Lower leg skin (tissue), 3 donors: ENCODE measurements around the gene PTPRQ.

Experiments used
- CTCF ChIP-seq, 3 donors: fragments of 450-650 bp; IDR thresholded peaks; one replicate each; pipeline ENCODE4 v1.5.1; 2016; ENCODE audit warnings: antibody characterized with exemption in 3 of 3, mild to moderate bottlenecking in 3 of 3, moderate library complexity in 2 of 3
- POLR2A ChIP-seq, 2 donors: fragments of 450-650 bp; IDR thresholded peaks; one replicate each; pipeline ENCODE4 v1.6.1; 2016 to 2017; ENCODE audit warnings: antibody characterized with exemption in 2 of 2, mild to moderate bottlenecking in 1 of 2, moderate library complexity in 1 of 2

- TF ChIP-seq CTCF (IDR thresholded peaks at IDR 0.05) (no peak), POLR2A (IDR thresholded peaks at IDR 0.05) (no peak)
Observed at GRCh38 chr12:80401191-80401590, 42.8 kb upstream of the PTPRQ start.
